HepG2 (cell line): ENCODE measurements around the gene SYT8. TPM values are rescaled to one million over a fixed set of nuclear protein-coding genes. Genes with fewer than 3 reads are reported as not detected.

Experiments used
- ATAC-seq: fragments of 200-7000 bp; cut with Tn5 transposase; 3 replicates; pipeline ENCODE4 v1.9.1; 2020; ENCODE audit warnings: mild to moderate bottlenecking, moderate library complexity
- BruUV-seq: library from RNA; stranded (reverse); fragments of 400-500 nt; replicated peaks from 2 replicates; lab custom pipeline; 2021; lab: Mats Ljungman, UMichigan
- CTCF ChIA-PET: fragments of 300-600 bp; formaldehyde crosslinking; extraction: SDS; loops from one replicate; lab custom pipeline; 2021; ENCODE audit warnings: low total read pairs, inconsistent platforms, low intra/inter-chr PET ratio; lab: Yijun Ruan, JAX
- POLR2A ChIA-PET: fragments of 350-600 bp; sonication (Branson Sonifier 250); formaldehyde crosslinking; loops from one replicate; lab custom pipeline; 2020; ENCODE audit warnings: antibody characterized with exemption, inconsistent platforms; lab: Yijun Ruan, JAX
- DNase-seq: peaks from one replicate; pipeline ENCODE4 v3.0.0-alpha.2; 2015; ENCODE audit warnings: low spot score
- FAIRE-seq: peaks from 3 replicates; lab custom pipeline; 2011; peaks lifted over from hg19 to GRCh38; lab: Jason Lieb, UNC
- H2AFZ ChIP-seq: one replicate; pipeline ENCODE4 v1.6.1; 2011; ENCODE audit warnings: low read length, inconsistent platforms
- H3K27ac ChIP-seq: fragments of 300-600 bp; 3 replicates; pipeline ENCODE4 v1.8.0; 2011; ENCODE audit warnings: mixed run types, mild to moderate bottlenecking, mixed read lengths, low read length, inconsistent platforms; ENCODE audit not compliant: insufficient read depth; ENCODE audit errors: extremely low read length
- H3K27me3 ChIP-seq, 2 experiments: fragments of 200-600 bp in 1 of 2; 2 replicates in 1 of 2; 3 replicates in 1 of 2; pipeline versions ENCODE4 v1.6.0 to v1.8.0; 2011; ENCODE audit warnings: low read length in 2 of 2, mild to moderate bottlenecking in 2 of 2, moderate library complexity in 2 of 2, inconsistent platforms in 1 of 2; ENCODE audit not compliant: insufficient read depth in 2 of 2, control insufficient read depth in 1 of 2
- H3K36me3 ChIP-seq, 2 experiments: fragments of 200-600 bp in 1 of 2; replicated peaks in 1 of 2; 2 replicates in 1 of 2; 3 replicates in 1 of 2; pipeline versions ENCODE4 v1.5.1 to v1.8.0; 2011; ENCODE audit warnings: low read length in 2 of 2, inconsistent platforms in 1 of 2; ENCODE audit not compliant: insufficient read depth in 2 of 2, control insufficient read depth in 1 of 2
- H3K4me1 ChIP-seq: 2 replicates; pipeline ENCODE4 v1.5.1; 2012; ENCODE audit warnings: low read length, inconsistent platforms; ENCODE audit not compliant: insufficient read depth
- H3K4me2 ChIP-seq: 2 replicates; pipeline ENCODE4 v1.6.0; 2011; ENCODE audit warnings: low read depth, low read length, inconsistent platforms
- H3K4me3 ChIP-seq, 3 experiments: fragments of 200-600 bp in 1 of 3; sonication (generic), shearing (Covaris generic) in 1 of 3; replicated peaks in 1 of 3; 2 replicates each; pipeline ENCODE4 v1.5.1; 2011 to 2016; ENCODE audit warnings: low read length in 3 of 3, inconsistent platforms in 2 of 3, low read depth in 2 of 3, mild to moderate bottlenecking in 2 of 3, control low read depth in 1 of 3, mixed read lengths in 1 of 3; ENCODE audit not compliant: insufficient read depth in 1 of 3
- H3K79me2 ChIP-seq: one replicate; pipeline ENCODE4 v1.6.1; 2011; ENCODE audit warnings: low read length, inconsistent platforms; ENCODE audit not compliant: insufficient read depth
- H3K9ac ChIP-seq: 2 replicates; pipeline ENCODE4 v1.6.0; 2011; ENCODE audit warnings: mild to moderate bottlenecking, low read depth, low read length, inconsistent platforms; ENCODE audit not compliant: insufficient read depth
- H3K9me3 ChIP-seq: 2 replicates; pipeline ENCODE4 v1.5.1; 2012; ENCODE audit warnings: mild to moderate bottlenecking, low read length
- H4K20me1 ChIP-seq: 2 replicates; pipeline ENCODE4 v1.6.0; 2011; ENCODE audit warnings: inconsistent platforms, mild to moderate bottlenecking, low read length, moderate library complexity; ENCODE audit not compliant: insufficient read depth
- ATAD3A ChIP-seq: sonication (generic); formaldehyde crosslinking; IDR thresholded peaks from 2 replicates; pipeline ENCODE4 v1.4.0; 2020; ENCODE audit warnings: missing genetic modification reagents
- CHCHD3 ChIP-seq: sonication (generic); formaldehyde crosslinking; IDR thresholded peaks from 2 replicates; pipeline ENCODE4 v1.8.0; 2022; ENCODE audit warnings: mild to moderate bottlenecking, missing genetic modification reagents, moderate library complexity
- GTF2F1 ChIP-seq: fragments of 150-350 bp; IDR thresholded peaks from 2 replicates; pipeline ENCODE4 v1.6.1; 2014; ENCODE audit warnings: low read length
- MAFK ChIP-seq, 2 experiments: IDR thresholded peaks in 1 of 2; conservative IDR thresholded peaks in 1 of 2; 2 replicates each; pipeline ENCODE4 v1.6.1; 2011; ENCODE audit warnings: improper control_type of control experiment in 2 of 2, low read length in 2 of 2
- MEF2D ChIP-seq: sonication (generic); formaldehyde crosslinking; IDR thresholded peaks from 2 replicates; pipeline ENCODE4 v1.5.1; 2020; ENCODE audit warnings: mild to moderate bottlenecking, missing genetic modification reagents
- MLLT10 ChIP-seq: sonication (generic); formaldehyde crosslinking; IDR thresholded peaks from 2 replicates; pipeline ENCODE4 v1.4.0; 2020; ENCODE audit warnings: missing genetic modification reagents
- NFYB ChIP-seq: sonication (generic); formaldehyde crosslinking; IDR thresholded peaks from 2 replicates; pipeline ENCODE4 v1.4.0; 2020; ENCODE audit warnings: missing genetic modification reagents
- NKX3-1 ChIP-seq: sonication (generic); formaldehyde crosslinking; IDR thresholded peaks from 2 replicates; pipeline ENCODE4 v1.5.0; 2020; ENCODE audit warnings: missing genetic modification reagents
- PHF8 ChIP-seq: sonication (generic); formaldehyde crosslinking; IDR thresholded peaks from 2 replicates; pipeline ENCODE4 v1.5.0; 2020; ENCODE audit warnings: missing genetic modification reagents
- SIN3B ChIP-seq: fragments of 150-350 bp; IDR thresholded peaks from 2 replicates; pipeline ENCODE4 v1.6.1; 2014; ENCODE audit warnings: low read length
- SMAD9 ChIP-seq: sonication (generic); formaldehyde crosslinking; IDR thresholded peaks from 2 replicates; pipeline ENCODE4 v1.5.1; 2020; ENCODE audit warnings: mild to moderate bottlenecking, missing genetic modification reagents
- ZNF180 ChIP-seq: sonication (generic); formaldehyde crosslinking; IDR thresholded peaks from 2 replicates; pipeline ENCODE4 v1.4.0; 2020; ENCODE audit warnings: low read depth, missing genetic modification reagents, borderline replicate concordance
- ZNF317 ChIP-seq: sonication (generic); formaldehyde crosslinking; IDR thresholded peaks from 2 replicates; pipeline ENCODE4 v1.5.0; 2020; ENCODE audit warnings: mild to moderate bottlenecking, missing genetic modification reagents
- ZNF382 ChIP-seq: sonication (generic); formaldehyde crosslinking; IDR thresholded peaks from 2 replicates; pipeline ENCODE4 v1.5.0; 2020; ENCODE audit warnings: missing genetic modification reagents, mild to moderate bottlenecking, borderline replicate concordance
- ZNF607 ChIP-seq: sonication (generic); formaldehyde crosslinking; IDR thresholded peaks from 2 replicates; pipeline ENCODE4 v1.5.1; 2020; ENCODE audit warnings: missing genetic modification reagents, mild to moderate bottlenecking, borderline replicate concordance
- ZNF724P ChIP-seq: sonication (generic); formaldehyde crosslinking; IDR thresholded peaks from 2 replicates; pipeline ENCODE4 v1.8.0; 2022; ENCODE audit warnings: missing genetic modification reagents, borderline replicate concordance
- WGBS: methylation state at CpG from one replicate; pipeline ENCODE4 v1.1.6; 2017; ENCODE audit warnings: low lambda C conversion rate; 5-methylcytosine and 5-hydroxymethylcytosine counted together
- in situ Hi-C: cut with HindIII; loops from 2 replicates; pipeline ENCODE4 v1.10.0; 2017; ENCODE audit warnings: low pct_unique_long_range_greater_than_20kb; ENCODE audit not compliant: extremely low pct_ligation_motif_present
- intact Hi-C: fragments of 100-400 bp; cut with micrococcal nuclease; formaldehyde crosslinking; loops from one replicate; pipeline ENCODE4 v1.10.0; 2022; ENCODE audit not compliant: unreplicated experiment
- polyA plus RNA-seq, 8 experiments: library from polyadenylated mRNA; depleted of rRNA in 3 of 8; stranded (reverse) in 7 of 8; unstranded in 1 of 8; fragments of >200 nt; fragmentation: Illumina TruSeq in 4 of 8; extraction: Trizol in 4 of 8; gene quantifications; 2 replicates each; pipeline versions ENCODE4 v1.2.1 to v1.2.3, GENCODE V29; 2011 to 2016; ENCODE audit warnings: low read depth in 4 of 8, missing spikeins in 1 of 8, mixed read lengths in 1 of 8; ENCODE audit not compliant: insufficient read depth in 1 of 8
- total RNA-seq, 5 experiments: library from RNA; depleted of rRNA; stranded (reverse); fragments of >200 nt; fragmentation: Illumina TruSeq; extraction: Trizol; gene quantifications; 2 replicates each; pipeline ENCODE4 v1.2.3, GENCODE V29; 2016; ENCODE audit warnings: low read depth in 1 of 5

Gene SYT8
- total and polyA plus RNA-seq, 2 of the 13 experiments (the other 11 are each of a cell fraction or from before 2014, with no cell fraction given), result 0.60 to 2.3 TPM

GRCh38 chr11:1815751-1816150 lies 19.0 kb upstream of the SYT8 start:
- ChIA-PET CTCF (no interaction called here), POLR2A (no interaction called here)
- ATAC-seq, result no peak
- no peak overlapping the region for H3K27ac ChIP-seq
- no peak for DNase-seq
- FAIRE-seq, result no peak
- TF ChIP-seq MAFK (conservative IDR thresholded peaks at IDR 0.05 in 1 of 2, IDR thresholded peaks at IDR 0.05 in 1 of 2; ENCODE audit: low read length in 2 of 2), result no peak
- TF ChIP-seq NKX3-1 (CRISPR knock-in tag), result no peak
- H2AFZ ChIP-seq, result no peak overlapping the region
- no peaks in the 10 kb centered on the region for H3K79me2 ChIP-seq
- intact Hi-C loops, result no loop called here
- WGBS, result 16% methylated on average over 6 of the region's 7 CpGs
- in situ Hi-C loops, result no loop called here
- H3K9ac ChIP-seq, result no peak overlapping the region
- H3K9me3 ChIP-seq, result 0 out of 2 replicates have a peak, but pooled peaks cover 3% of the 10 kb centered on the region
- H3K4me2 ChIP-seq, result no peak overlapping the region
- peaks cover 3 to 57% of the 10 kb centered on the region in 2 experiments; a peak in 3 of 5 replicates for H3K27me3 ChIP-seq
- H3K36me3 ChIP-seq, result no peaks in the 10 kb centered on the region
- no peaks in the 10 kb centered on the region for H3K4me1 ChIP-seq
- no TSS peak for BruUV-seq
- no peaks in the 10 kb centered on the region for H4K20me1 ChIP-seq
- no peak overlapping the region for H3K4me3 ChIP-seq

- H3K27ac ChIP-seq, result no peak overlapping the region
- TF ChIP-seq MLLT10 (no peak), ZNF180 (CRISPR knock-in tag) (no peak), CHCHD3 (CRISPR knock-in tag) (no peak), ZNF724P (CRISPR knock-in tag) (no peak), ZNF607 (CRISPR knock-in tag) (no peak), ZNF317 (CRISPR knock-in tag) (no peak), SIN3B (no peak), MEF2D (CRISPR knock-in tag) (no peak), SMAD9 (no peak), NFYB (CRISPR knock-in tag) (no peak), GTF2F1 (no peak), ATAD3A (no peak), PHF8 (no peak), ZNF382 (no peak)
- H3K27me3 ChIP-seq, result peaks cover 3 to 51% of the 10 kb centered on the region in 2 experiments; a peak in 3 of 5 replicates
- POLR2A ChIA-PET, result no interaction called here
- BruUV-seq, result no TSS peak
- H4K20me1 ChIP-seq, result no peaks in the 10 kb centered on the region
- no peak overlapping the region for H3K4me3 ChIP-seq
- 0 out of 2 replicates have a peak, but pooled peaks cover 3% of the 10 kb centered on the region for H3K9me3 ChIP-seq
- CTCF ChIA-PET, result no interaction called here
- H3K4me1 ChIP-seq, result no peaks in the 10 kb centered on the region
- in situ Hi-C loops (no loop called here), intact Hi-C loops (no loop called here)
- no peaks in the 10 kb centered on the region for H3K79me2 ChIP-seq
- no peak for DNase-seq
- 21% methylated on average over 5 of the region's 5 CpGs for WGBS
- H3K36me3 ChIP-seq, result no peaks in the 10 kb centered on the region
- H3K9ac ChIP-seq, result no peak overlapping the region
- ATAC-seq, result no peak
- FAIRE-seq, result no peak
- no peak overlapping the region for H2AFZ ChIP-seq
- H3K4me2 ChIP-seq, result no peak overlapping the region
These were observed 17.8 kb upstream of the SYT8 start for GRCh38 chr11:1817000-1817399.
